Anterior cingulate cortex (tissue), 58 donors: ENCODE measurements around the gene RPL35.
"Not testable (repeated sequence)": the region's sequence is repeated elsewhere in the genome, so short reads cannot be mapped to it uniquely, and the experiment has no call there.

ENCODE experiments used
- DNase-seq, 58 donors: peaks; one replicate each; lab custom pipeline; 2025; lab: John Stamatoyannopoulos, UW

Gene RPL35

GRCh38 chr9:124854161-124854560 lies 7.6 kb downstream of the RPL35 start:
- DNase-seq, result no peak

DNA sequence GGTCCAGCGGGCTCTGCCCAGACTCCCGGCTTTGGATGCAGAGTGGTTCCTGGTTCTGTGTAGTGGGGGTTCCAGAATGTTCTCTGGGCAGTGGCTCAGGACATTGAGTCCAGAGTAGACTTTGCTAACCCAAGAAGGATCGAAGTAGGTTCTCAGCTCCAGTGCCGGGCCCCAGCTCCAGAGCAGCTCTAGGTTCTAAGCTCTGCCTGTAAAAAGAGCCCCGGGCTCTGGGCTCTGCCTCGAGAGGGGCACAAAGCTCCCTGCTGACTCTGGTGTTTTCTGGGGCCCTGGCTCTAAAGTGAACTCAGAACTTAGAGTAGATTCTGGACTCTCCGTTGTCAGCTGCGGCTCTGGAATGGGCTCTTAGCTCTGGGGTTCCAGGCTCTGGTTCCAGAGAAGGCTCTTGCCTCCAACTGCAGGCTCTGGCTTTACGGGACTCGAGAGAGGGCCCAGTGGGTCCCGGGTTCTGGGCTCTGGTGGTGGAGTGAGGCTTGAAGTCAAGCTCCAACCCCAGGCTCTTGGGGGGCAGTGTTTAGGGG lies 8.1 kb downstream of the RPL35 start:
- DNase-seq, result no peak

- DNase-seq, result peak in 50 of 58 donors; percentile 12 to 80 (median 54)
These were observed 8.8 kb downstream of the RPL35 start, which contains the start of gene WDR38 for GRCh38 chr9:124852829-124853531. TSS of gene WDR38 (plus strand) at chr9:124853460. CDS start at chr9:124853532, 72 bp downstream.

- no peak for DNase-seq
These were observed 9.5 kb downstream of the RPL35 start for GRCh38 chr9:124852121-124852828.

DNA sequence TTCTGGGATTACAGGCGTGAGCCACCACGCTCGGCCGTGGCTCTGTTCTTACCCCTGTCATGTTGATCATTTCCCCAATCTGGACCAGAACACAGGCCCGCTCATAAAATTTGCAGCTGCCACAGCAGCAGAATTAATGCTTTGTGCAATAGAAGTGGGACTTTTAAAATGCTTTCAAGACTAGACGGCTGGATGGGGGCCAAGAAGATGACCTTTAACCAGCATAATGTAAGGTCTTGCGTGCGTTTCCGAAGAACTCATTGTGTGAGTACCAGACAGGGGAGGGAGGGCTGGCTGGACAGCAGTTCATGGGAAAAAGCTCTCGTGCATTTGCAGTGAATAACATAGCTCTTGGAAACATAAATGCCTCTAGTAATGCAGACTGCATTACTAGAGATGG lies 12.0 kb downstream of the RPL35 start:
- no peak for DNase-seq

GRCh38 chr9:124846969-124847368 lies 14.8 kb downstream of the RPL35 start:
- no peak for DNase-seq

DNA sequence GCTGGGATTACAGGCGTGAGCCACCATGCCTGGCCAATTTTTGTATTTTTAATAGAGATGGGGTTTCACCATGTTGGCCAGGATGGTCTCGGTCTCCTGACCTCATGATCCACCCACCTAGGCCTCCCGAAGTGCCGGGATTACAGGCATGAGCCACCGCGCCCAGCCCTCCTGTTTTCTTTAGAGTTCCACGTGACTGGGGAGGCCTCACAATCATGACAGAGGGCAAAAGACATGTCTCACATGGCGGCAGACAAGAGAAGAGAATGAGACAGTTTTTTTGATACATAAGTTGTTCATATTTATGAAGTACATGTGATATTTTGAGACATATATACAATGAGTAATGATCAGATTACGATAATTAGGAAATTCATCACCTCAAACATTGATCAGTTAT lies 15.3 kb downstream of the RPL35 start:
- DNase-seq, result not testable (repeated sequence)

DNA sequence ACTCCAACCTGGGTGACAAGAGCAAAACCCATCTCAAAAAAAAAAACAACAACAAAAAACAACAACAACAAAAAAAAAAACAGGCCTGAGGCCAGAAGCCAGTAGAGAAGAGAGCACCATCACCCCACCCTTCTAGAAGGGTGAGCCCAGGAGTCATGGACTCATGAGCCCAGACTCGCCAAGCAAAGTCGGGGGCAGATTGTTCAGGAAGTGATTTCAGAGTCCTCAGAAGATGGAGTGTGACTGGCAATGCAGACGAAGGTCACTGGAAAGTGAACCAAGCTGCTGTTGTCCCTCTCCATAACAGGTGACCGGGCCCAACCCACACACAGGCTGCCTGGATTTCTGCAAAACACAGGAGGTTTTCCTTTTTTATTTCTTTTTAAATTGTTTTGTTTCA lies 17.5 kb downstream of the RPL35 start:
- DNase-seq, result no peak

GRCh38 chr9:124843456-124844034 lies 18.2 kb downstream of the RPL35 start:
- DNase-seq, result no peak

DNA sequence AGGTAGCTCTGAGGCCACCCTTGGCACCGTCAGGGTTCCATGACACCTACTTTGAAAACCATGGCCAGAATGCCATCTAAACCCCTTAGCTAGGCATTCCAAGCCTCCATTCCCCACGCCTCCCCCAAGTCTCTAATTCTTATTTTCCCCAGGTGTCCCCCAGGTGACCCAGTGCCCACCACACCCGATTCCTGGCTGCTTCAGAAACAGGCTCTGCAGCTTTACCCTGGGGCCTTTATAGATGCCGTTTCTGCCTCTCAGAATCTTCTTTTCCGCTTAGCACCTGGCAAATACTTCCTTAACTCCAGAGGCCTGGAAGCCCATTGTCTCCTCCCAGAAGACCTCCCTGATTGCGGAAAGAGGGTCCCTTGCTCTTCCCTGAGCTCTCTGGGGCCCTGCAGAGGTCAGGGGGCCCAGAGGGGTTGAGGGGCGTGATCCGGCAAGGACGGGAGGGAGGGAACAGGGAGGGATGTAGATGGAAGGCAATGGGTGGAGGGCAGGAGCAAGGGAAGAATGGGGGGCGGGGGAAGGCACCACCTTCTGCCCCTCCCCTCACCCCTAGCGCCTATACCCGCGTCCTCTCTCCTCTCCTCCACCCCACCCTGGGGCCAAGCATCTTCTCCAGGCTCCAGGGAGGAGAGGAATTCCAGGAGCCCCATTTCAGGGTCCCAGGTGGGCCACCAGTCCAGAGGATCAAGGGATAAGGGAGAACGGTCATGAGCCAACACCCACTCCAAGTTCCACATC lies 20.5 kb downstream of the RPL35 start:
- no peak for DNase-seq

DNA sequence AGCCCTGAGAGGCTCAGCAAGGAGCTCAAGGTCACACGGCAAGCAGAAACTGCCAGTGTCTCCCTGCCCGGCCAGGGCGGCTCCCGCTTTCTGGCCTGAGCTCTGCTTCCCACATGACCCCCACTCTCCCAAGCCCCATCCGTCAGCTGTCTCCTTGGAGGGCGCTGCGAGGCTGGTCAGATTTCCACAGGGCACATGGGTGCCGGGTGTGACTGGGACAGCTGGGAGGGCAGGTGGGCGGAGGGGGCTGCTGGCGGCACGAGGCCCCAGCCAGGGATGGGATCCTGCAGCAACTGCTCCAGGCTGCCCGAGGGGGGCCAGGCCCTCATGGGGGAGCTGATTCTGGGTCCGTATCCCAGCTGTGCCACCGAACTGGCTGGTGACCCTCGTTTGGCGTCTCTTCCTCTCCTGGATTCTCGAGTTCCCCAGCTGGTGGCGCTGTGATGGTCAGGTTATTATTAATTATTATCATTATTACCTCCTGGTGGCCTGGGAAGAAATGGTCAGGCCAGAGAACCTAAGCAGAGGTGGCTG lies 21.4 kb downstream of the RPL35 start:
- no peak for DNase-seq

GRCh38 chr9:124839612-124840299 lies 22.0 kb downstream of the RPL35 start:
- no peak for DNase-seq

GRCh38 chr9:124838567-124839275 lies 23.0 kb downstream of the RPL35 start:
- not testable (repeated sequence) for DNase-seq

DNA sequence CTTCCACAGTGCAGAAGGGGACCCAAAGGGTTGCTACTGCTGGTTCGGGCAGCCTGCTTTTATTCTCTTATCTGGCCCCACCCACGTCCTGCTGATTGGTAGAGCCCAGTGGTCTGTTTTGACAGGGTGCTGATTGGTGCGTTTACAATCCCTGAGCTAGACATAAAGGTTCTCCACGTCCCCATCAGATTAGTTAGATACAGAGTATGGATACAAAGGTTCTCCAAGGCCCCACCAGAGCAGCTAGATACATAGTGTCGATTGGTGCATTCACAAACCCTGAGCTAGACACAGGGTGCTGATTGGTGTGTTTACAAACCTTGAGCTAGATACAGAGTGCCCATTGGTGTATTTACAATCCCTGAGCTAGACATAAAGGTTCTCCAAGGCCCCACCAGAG lies 23.6 kb downstream of the RPL35 start:
- not testable (repeated sequence) for DNase-seq

GRCh38 chr9:124835026-124835557 lies 26.7 kb downstream of the RPL35 start:
- DNase-seq, result peak in 1 of 58 donors; percentile 65

DNA sequence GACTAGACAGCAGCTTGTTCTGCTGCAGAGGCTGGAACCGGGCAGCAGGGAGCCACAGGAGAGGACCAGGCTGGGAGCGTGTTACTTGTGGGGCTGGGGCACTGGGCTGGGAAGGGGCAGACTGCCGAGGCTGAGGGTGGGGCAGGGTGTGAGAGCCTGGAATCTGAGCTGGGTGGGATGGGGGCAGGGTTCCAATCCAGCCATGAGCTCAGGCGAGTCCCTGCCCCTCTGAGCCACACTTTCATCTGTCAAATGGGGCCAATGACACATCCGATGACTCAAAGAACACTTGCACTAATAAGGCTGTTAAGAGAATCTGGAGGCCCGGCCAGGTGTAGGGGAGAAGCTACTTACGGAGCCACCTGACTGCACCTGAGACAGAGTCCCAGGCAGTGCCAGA lies 27.2 kb downstream of the RPL35 start:
- DNase-seq, result no peak

- DNase-seq, result no peak
These were observed 30.0 kb downstream of the RPL35 start for GRCh38 chr9:124831642-124832364.

- DNase-seq, result no peak
These were observed 31.2 kb downstream of the RPL35 start for GRCh38 chr9:124830593-124830992.
